Esophagus squamous epithelium (tissue), 4 donors: ENCODE data around the gene PPP2R3A.

ENCODE experiments used
- POLR2A ChIP-seq, 4 donors: fragments of 450-650 bp; IDR thresholded peaks; one replicate each; pipeline ENCODE4 v1.6.1; 2017; ENCODE audit warnings: antibody characterized with exemption in 4 of 4, mild to moderate bottlenecking in 4 of 4, moderate library complexity in 3 of 4
- TF ChIP-seq, protein P1 (sequence below), 6 experiments: fragments of 450-650 bp in 4 of 6; fragments of 200-600 bp in 2 of 6; sonication (generic) in 2 of 6; IDR thresholded peaks; one replicate each; pipeline ENCODE4 v1.5.1; 2016 to 2019; ENCODE audit warnings: antibody characterized with exemption in 6 of 6, mild to moderate bottlenecking in 4 of 6, moderate library complexity in 4 of 6

DNA sequence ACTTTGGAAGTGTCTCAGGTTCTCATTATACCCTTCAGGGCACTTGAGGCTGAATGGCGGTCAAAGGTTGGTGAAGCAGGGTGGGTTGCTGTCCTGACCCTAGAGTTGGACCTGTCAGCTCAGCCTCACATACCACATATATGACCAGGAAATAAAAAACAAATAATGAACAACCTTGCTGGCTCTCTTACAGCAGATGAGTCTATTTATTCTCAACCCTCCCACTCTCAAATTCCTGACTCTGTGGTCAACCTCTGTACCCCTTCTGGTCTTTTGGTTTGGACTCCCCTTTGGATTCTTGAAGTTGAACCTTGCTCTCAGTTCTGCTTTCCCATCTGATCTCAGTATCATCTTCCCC is 16.9 kb downstream of the PPP2R3A start:
- TF ChIP-seq, protein P1, sequence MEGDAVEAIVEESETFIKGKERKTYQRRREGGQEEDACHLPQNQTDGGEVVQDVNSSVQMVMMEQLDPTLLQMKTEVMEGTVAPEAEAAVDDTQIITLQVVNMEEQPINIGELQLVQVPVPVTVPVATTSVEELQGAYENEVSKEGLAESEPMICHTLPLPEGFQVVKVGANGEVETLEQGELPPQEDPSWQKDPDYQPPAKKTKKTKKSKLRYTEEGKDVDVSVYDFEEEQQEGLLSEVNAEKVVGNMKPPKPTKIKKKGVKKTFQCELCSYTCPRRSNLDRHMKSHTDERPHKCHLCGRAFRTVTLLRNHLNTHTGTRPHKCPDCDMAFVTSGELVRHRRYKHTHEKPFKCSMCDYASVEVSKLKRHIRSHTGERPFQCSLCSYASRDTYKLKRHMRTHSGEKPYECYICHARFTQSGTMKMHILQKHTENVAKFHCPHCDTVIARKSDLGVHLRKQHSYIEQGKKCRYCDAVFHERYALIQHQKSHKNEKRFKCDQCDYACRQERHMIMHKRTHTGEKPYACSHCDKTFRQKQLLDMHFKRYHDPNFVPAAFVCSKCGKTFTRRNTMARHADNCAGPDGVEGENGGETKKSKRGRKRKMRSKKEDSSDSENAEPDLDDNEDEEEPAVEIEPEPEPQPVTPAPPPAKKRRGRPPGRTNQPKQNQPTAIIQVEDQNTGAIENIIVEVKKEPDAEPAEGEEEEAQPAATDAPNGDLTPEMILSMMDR (IDR thresholded peaks at IDR 0.05): no peak
- TF ChIP-seq POLR2A (IDR thresholded peaks at IDR 0.05): no peak
